NCI-H774 (cell line): Measurements from ENCODE around the gene BHLHA9.
"Not testable (repeated sequence)": the region's sequence is repeated elsewhere in the genome, so short reads cannot be mapped to it uniquely, and the experiment has no call there.

Experiments used
- DNase-seq: peaks from one replicate; lab custom pipeline; 2025; lab: John Stamatoyannopoulos, UW

BHLHA9 gene

GRCh38 chr17:1300371-1300905, 30.2 kb downstream of the BHLHA9 start:
- DNase-seq: no peak

- no peak for DNase-seq
Observed at GRCh38 chr17:1301546-1301945, 31.3 kb downstream of the BHLHA9 start.

- DNase-seq: no peak
Observed at GRCh38 chr17:1302761-1303160, 32.5 kb downstream of the BHLHA9 start.

- DNase-seq: no peak
Observed at GRCh38 chr17:1304522-1304921, 34.3 kb downstream of the BHLHA9 start.

- no peak for DNase-seq
Observed at GRCh38 chr17:1304962-1305563, 34.8 kb downstream of the BHLHA9 start.

- not testable (repeated sequence) for DNase-seq
Observed at GRCh38 chr17:1307829-1308228, 37.6 kb downstream of the BHLHA9 start.

GRCh38 chr17:1312261-1312870, 42.1 kb downstream of the BHLHA9 start:
- DNase-seq: no peak

GRCh38 chr17:1313270-1314005, 43.2 kb downstream of the BHLHA9 start:
- no peak for DNase-seq

- no peak for DNase-seq
Observed at GRCh38 chr17:1315409-1315808, 45.2 kb downstream of the BHLHA9 start.

- DNase-seq: no peak
Observed at GRCh38 chr17:1315891-1316403, 45.7 kb downstream of the BHLHA9 start.
